Limb (tissue), 2 donors: ENCODE measurements around the gene DYNAP.

Source experiments
- DNase-seq, 2 donors: peaks; one replicate each; pipeline ENCODE4 v3.0.0-alpha.2; 2016; ENCODE audit errors: extremely low spot score in 2 of 2

DYNAP gene

GRCh38 chr18:54636217-54636616 is 45.2 kb downstream of the DYNAP start:
- no peak for DNase-seq

GRCh38 chr18:54641734-54642133 is 50.7 kb downstream of the DYNAP start:
- no peak for DNase-seq

- no peak for DNase-seq
Measured at GRCh38 chr18:54647176-54647575, 56.1 kb downstream of the DYNAP start.
